NCI-H345 treated with DMSO at 0.1 percent for 48 hours (cell line): Measurements from ENCODE around the gene FKBP14.

Experiments used
- DNase-seq: peaks from one replicate; lab custom pipeline; 2025; ENCODE audit not compliant: unreplicated experiment; lab: John Stamatoyannopoulos, UW

FKBP14 gene

GRCh38 chr7:29991937-29992336 lies 34.6 kb downstream of the FKBP14 start:
- DNase-seq = no peak

GRCh38 chr7:29990931-29991330 lies 35.6 kb downstream of the FKBP14 start:
- no peak for DNase-seq

GRCh38 chr7:29989257-29989995 lies 37.1 kb downstream of the FKBP14 start, which contains the start of gene SCRN1:
TSS of gene SCRN1 (minus strand) at chr7:29989801. CDS start at chr7:29969067, 20,734 bp downstream.
- peak; percentile 35 for DNase-seq

- peak; percentile 56 for DNase-seq
These were observed 37.9 kb downstream of the FKBP14 start for GRCh38 chr7:29988424-29989256.

GRCh38 chr7:29987811-29988317 lies 38.6 kb downstream of the FKBP14 start:
- DNase-seq = no peak

GRCh38 chr7:29987083-29987482 lies 39.4 kb downstream of the FKBP14 start:
- no peak for DNase-seq

- no peak for DNase-seq
These were observed 46.4 kb downstream of the FKBP14 start for GRCh38 chr7:29980151-29980550.

- DNase-seq = no peak
These were observed 48.4 kb downstream of the FKBP14 start for GRCh38 chr7:29977886-29978651.

- DNase-seq = no peak
These were observed 49.7 kb downstream of the FKBP14 start for GRCh38 chr7:29976673-29977415.

GRCh38 chr7:29976266-29976665 lies 50.2 kb downstream of the FKBP14 start:
- DNase-seq = no peak

- DNase-seq = no peak
These were observed 50.9 kb downstream of the FKBP14 start for GRCh38 chr7:29975561-29975960.

- no peak for DNase-seq
These were observed 52.2 kb downstream of the FKBP14 start for GRCh38 chr7:29974286-29974685.

- DNase-seq = no peak
These were observed 54.2 kb downstream of the FKBP14 start for GRCh38 chr7:29972315-29972669.

- DNase-seq = no peak
These were observed 54.8 kb downstream of the FKBP14 start for GRCh38 chr7:29971566-29972314.

GRCh38 chr7:29970158-29970557 lies 56.3 kb downstream of the FKBP14 start:
- DNase-seq = no peak

- no peak for DNase-seq
These were observed 56.8 kb downstream of the FKBP14 start for GRCh38 chr7:29969738-29970137.

- no peak for DNase-seq
These were observed 57.7 kb downstream of the FKBP14 start for GRCh38 chr7:29968683-29969395.

GRCh38 chr7:29965030-29965429 lies 61.5 kb downstream of the FKBP14 start:
- DNase-seq = no peak

GRCh38 chr7:29962035-29962434 lies 64.5 kb downstream of the FKBP14 start:
- DNase-seq = no peak
